ENCODE results near the gene GUCY1A2.

The GUCY1A2 gene

DNA sequence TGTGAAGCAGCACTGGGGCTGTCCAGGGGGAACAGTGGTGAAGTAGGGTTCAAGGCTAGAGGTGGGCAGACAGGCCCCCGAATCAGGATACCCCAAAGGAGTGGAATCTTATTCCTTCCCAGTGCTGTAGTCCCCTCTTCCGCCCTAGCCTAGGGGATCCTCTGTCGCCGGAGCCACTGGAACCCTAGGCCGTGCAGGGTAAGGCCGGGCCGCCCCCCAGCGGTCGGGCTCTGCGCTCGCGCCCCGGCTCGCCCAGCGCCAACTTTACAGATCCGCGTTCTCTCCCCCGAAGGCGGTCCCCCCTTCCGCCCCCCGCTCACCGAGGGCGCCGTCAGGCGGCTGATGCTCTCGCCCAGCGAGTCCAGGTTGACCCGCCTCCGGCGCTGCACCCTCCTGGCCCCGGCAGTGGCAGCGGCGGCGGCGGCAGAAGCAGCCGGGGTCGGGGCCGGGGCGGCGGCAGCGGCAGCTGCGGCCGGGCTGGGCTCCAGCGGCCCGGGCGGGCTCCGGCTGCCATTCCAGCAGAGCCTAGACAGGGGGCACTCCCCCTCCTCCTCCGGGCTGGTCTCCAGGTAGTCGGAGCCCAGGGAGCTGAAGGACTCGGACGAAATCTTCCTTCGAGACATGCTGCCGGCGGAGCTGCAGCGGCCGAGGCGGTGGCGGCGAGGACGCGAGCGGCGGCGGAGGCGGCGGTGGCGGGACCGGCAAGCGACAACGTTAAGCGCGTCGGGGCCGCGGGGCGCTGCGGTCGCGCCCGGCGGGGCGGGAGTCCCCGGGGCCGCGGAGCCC, 650 bp downstream of the GUCY1A2 start:
- peak; percentile 22 to 23 for DNase-seq
- TF ChIP-seq GATA1 (IDR thresholded peaks at IDR 0.05; ENCODE audit: low read depth, low read length) = no peak
- TF ChIP-seq POLR2A (IDR thresholded peaks at IDR 0.05; ENCODE audit: low read length) = no peak

- TF ChIP-seq GATA1 (IDR thresholded peaks at IDR 0.05; ENCODE audit: low read depth, low read length) (no peak), POLR2A (IDR thresholded peaks at IDR 0.05; ENCODE audit: low read length) (no peak)
- no peak for DNase-seq
These were observed 1.2 kb downstream of the GUCY1A2 start for GRCh38 chr11:107017104-107017432.

- TF ChIP-seq GATA1 (IDR thresholded peaks at IDR 0.05; ENCODE audit: low read depth, low read length) = no peak
- no peak for DNase-seq
These were observed 3.4 kb downstream of the GUCY1A2 start for GRCh38 chr11:107014871-107015270.

- TF ChIP-seq GATA1 (IDR thresholded peaks at IDR 0.05; ENCODE audit: low read depth, low read length) (no peak), POLR2A (IDR thresholded peaks at IDR 0.05; ENCODE audit: low read length) (no peak)
- no peak for DNase-seq
These were observed 6.3 kb downstream of the GUCY1A2 start for GRCh38 chr11:107011977-107012376.

DNA sequence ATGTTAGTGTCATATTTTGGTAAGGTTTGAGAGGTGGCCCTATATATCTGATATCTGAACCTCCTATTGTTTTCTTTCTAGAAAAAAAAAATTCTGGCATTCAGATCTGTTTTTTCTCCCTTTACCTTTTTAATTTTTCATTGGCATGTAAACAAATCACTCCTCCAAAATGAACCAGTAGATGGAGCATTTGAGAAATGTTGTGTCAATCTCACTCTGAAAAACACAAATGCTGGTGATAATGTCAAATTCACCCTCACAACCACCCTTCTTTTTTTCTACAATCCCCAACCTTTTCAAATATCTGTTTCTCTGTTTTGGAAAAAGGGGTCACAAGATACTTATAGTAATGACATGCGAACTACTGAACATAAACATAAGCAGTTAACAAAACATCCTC, 9.1 kb downstream of the GUCY1A2 start:
- DNase-seq = no peak
- no peak for TF ChIP-seq GATA1 (IDR thresholded peaks at IDR 0.05; ENCODE audit: low read depth, low read length)
- no peak for TF ChIP-seq POLR2A (IDR thresholded peaks at IDR 0.05; ENCODE audit: low read length)

DNA sequence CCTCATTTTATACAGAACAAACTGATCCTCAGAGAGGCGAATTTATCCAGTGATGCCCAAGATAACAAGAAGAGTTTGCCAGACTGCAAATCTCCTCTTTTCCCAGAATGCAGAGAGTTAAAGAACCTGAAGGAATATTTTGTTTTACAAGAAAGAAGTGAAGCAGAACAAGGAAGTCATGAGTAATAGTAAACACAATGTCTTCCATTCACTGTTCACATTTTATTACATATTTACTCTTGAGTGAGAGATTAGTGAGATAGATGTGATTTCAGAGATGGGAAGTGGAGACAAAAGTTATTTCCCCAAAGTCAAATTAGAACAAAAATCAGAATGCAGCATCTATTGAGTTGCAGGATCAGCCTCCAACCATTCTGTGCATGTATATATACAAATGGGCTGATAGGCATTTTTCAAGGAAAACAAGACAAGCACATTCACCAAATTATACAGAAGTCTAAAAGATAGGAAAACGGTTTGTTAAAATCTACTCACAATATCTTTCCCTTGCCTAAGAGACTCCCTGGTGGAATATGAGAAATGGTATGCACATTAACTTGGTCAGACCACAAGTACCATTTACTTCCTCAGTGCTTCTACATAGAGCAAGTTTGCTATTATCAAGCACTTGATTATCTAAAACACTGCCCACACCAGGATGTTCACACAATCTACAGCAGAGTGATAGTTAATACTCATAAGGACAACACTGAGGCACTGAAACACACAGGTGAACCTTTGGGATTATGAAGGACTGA, 12.0 kb downstream of the GUCY1A2 start:
- TF ChIP-seq GATA1 (IDR thresholded peaks at IDR 0.05; ENCODE audit: low read depth, low read length) (no peak), POLR2A (IDR thresholded peaks at IDR 0.05; ENCODE audit: low read length) (no peak)

DNA sequence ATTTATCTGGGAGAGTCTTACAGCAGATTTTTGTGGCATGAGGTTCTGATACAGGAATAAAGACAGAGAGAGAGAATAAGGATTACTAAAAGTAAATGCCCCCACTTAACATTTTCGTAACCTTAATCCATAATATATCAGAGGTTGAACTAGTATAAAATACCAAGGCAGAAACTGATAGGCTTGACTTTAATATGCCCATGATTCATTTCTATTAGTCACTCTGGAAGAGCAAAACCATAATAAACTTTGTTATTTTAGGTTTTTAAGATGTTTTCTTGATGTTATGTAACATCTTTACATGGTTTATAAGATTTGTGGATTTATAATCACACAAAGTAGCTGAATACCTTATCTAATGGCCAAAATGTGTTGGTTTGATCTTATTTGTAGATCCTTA, 19.1 kb downstream of the GUCY1A2 start:
- DNase-seq = no peak
- no peak for TF ChIP-seq GATA1 (IDR thresholded peaks at IDR 0.05; ENCODE audit: low read depth, low read length)
- no peak for TF ChIP-seq POLR2A (IDR thresholded peaks at IDR 0.05; ENCODE audit: low read length)

More for the DNA sequence above, 12.0 kb downstream of the GUCY1A2 start:
- DNase-seq = no peak

DNA sequence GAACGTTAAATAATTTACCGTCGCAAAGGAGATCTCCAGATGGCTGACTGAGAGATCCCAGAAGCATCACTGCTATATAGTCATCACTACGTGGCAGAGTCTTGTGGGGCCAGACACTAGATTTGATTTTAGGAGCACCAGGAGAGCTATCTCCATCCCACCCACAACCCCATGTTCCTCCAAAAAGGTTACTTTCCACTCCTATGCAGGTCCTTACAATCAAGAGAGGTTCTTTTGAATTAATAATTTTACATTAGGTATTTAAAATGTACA, 19.4 kb downstream of the GUCY1A2 start:
- TF ChIP-seq POLR2A (IDR thresholded peaks at IDR 0.05; ENCODE audit: low read length) (no peak), GATA1 (IDR thresholded peaks at IDR 0.05; ENCODE audit: low read depth, low read length) (no peak)
- DNase-seq = no peak

GRCh38 chr11:106998116-106998915, 20.0 kb downstream of the GUCY1A2 start:
- no peak for DNase-seq
- no peak for TF ChIP-seq POLR2A (IDR thresholded peaks at IDR 0.05; ENCODE audit: low read length)
- TF ChIP-seq GATA1 (IDR thresholded peaks at IDR 0.05; ENCODE audit: low read depth, low read length) = no peak

DNA sequence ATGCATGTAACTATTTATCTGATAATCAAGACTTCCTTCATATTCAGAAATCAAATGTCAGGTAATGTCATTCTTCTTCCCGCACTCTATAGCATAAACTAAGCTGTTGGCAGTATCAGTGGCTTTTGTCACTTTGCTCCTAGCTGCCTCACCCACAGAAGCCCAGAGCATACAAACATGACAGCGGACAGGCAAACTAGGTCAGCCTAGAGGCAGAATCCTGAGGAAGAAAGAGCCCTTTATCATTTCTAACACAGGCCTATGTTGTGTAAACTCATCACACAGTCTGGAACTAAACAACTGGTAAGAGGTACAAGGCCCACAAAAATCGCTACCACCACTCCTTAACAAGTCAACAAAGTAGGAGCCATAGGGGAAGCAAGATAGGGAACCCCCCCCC, 21.0 kb downstream of the GUCY1A2 start:
- no peak for DNase-seq

GRCh38 chr11:106996691-106997090, 21.6 kb downstream of the GUCY1A2 start:
- no peak for TF ChIP-seq POLR2A (IDR thresholded peaks at IDR 0.05; ENCODE audit: low read length)
- no peak for TF ChIP-seq GATA1 (IDR thresholded peaks at IDR 0.05; ENCODE audit: low read depth, low read length)
- DNase-seq = no peak

More for the DNA sequence above, 21.0 kb downstream of the GUCY1A2 start:
- no peak for TF ChIP-seq GATA1 (IDR thresholded peaks at IDR 0.05; ENCODE audit: low read depth, low read length)
- TF ChIP-seq POLR2A (IDR thresholded peaks at IDR 0.05; ENCODE audit: low read length) = no peak

DNA sequence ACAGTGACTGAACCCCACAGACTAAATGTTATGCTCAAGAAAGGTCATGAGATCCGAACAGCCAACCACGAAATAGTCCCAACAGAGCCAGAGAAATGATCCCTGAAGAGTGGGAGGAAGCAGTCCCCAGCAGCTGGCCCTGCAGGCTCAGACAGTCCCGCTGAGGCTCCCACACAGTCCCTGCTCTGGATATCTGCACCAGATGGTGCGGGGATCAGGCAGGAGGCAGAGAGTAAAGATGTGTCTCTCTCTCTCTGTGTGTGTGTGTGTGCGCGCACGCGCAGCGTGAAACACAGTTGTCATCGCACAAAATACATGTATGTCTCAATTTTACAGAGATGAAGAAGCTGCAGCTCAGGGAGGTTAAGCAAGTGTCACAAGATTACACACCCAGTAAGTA, 27.9 kb downstream of the GUCY1A2 start:
- no peak for DNase-seq
- no peak for TF ChIP-seq POLR2A (IDR thresholded peaks at IDR 0.05; ENCODE audit: low read length)
- TF ChIP-seq GATA1 (IDR thresholded peaks at IDR 0.05; ENCODE audit: low read depth, low read length) = no peak

GRCh38 chr11:106989078-106989455, 29.2 kb downstream of the GUCY1A2 start:
- TF ChIP-seq POLR2A (IDR thresholded peaks at IDR 0.05; ENCODE audit: low read length) (no peak), GATA1 (IDR thresholded peaks at IDR 0.05; ENCODE audit: low read depth, low read length) (no peak)
- DNase-seq = no peak

Measured in erythroblast (primary cell).